ENCODE data around the gene CDK14.

CDK14 gene

DNA sequence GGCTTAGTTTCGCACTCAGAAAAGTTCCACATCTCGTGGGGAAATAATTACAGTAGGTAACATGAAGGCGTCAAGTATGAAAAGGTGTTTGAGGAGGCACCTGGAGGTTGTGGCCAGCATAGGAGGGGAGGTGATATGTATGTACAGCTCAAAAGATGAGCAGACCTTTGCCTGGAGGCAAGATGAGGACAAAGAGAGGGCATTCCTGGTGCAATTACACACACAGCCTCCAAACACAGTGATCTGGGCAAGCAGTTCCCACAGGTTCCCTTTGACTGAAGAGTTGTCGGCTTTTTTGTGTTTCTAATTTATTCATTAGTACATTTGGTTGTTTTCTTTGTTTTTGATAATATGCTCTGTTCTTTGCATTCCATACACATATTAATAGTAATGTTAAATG, 46.9 kb downstream of the CDK14 start:
- no peak for DNase-seq

DNA sequence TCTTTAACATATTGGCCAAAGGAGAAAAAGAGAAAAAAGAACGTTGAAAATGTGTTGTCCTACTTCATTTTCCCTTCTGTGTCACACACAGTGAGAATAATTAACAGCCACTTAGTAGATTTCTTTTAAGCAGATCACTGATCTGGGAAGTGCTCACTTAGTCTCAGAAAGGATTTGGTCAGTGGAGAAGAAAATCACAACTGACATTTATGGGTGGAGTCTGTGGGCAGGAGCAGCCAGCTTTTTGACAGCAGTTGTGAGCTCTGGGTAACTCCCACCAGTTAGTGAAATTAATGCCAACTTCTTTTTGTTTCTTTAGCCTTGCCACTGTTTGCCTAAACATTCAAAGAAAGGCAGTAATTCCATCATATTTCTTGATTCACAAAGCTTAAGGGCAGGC, 49.7 kb downstream of the CDK14 start:
- DNase-seq = no peak

- DNase-seq = no peak
These were observed 52.0 kb downstream of the CDK14 start for GRCh38 chr7:90648107-90648506.

- DNase-seq = no peak
These were observed 52.7 kb downstream of the CDK14 start for GRCh38 chr7:90648834-90649233.

DNA sequence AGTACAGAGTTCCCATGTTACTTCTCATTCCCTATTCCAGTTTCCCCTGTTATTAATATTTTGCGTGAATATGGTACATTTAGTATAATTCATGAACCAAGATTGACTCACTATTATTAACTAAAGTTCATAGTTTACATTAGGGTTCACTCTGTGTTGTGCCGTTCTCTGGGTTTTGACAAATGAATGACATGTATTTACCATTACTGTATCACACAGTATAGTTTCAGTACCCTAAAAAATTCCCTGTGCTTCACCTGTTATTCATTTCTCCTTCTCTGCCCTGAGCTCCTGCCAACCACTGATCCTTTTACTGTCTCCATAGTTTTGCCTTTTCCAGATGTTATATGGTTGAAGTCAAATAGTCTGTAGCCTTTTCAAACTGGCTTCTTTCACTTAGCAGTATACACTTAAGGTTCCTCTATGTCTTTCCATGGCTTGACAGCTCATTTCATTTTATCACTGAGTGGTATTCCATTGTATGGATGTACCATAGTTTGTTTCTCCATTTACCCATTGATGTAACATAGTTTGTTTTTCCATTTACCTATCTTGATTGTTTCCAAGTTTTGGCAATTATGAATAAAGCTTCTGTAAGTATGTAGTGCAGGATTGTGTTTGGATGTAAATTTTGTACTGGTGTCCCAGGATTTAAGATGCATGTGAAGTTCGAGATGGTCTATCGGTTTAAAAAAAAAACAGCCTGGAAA, 58.8 kb downstream of the CDK14 start:
- no peak for DNase-seq

GRCh38 chr7:90655566-90655965, 59.4 kb downstream of the CDK14 start:
- DNase-seq = no peak

GRCh38 chr7:90657481-90657880, 61.4 kb downstream of the CDK14 start:
- no peak for DNase-seq

DNA sequence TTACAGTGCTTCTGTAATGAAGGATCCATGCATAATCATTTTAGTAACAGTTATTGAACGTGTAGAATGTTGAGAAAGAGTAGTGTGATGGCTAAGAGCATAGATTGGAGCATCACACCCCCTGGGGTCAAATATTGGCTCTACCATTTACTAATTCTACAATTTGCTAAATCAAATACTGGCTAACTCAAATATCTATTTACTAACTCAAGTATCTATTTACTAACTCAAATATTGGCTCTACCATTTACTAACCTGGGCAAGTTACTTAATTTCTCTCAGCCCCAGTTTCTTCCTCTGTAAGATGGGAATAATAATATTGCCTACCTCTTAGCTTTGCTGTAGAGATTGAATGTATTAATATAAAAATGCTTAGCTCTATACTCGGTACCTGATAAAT, 64.0 kb downstream of the CDK14 start:
- DNase-seq = no peak

- no peak for DNase-seq
These were observed 64.7 kb downstream of the CDK14 start for GRCh38 chr7:90660819-90661218.

GRCh38 chr7:90661290-90662151, 65.4 kb downstream of the CDK14 start:
- no peak for DNase-seq

DNA sequence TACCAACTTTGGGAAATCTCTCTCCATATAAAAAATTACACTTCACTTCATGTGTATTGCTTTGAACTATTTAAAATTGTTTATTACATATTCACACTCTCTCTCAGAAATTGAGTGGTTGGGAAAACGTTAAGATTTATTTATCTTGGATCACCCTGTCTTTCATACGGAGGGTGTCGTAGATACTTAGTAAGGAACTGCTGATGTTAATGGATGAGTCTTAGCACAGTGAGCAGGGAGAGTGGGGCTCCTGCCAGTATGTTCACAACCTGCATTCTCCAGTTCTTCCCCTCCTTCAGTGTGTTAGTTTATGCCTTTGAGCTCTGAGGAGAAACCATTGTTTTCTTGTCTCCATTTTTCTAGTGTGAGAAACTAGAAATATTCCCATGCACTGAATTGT, 67.1 kb downstream of the CDK14 start:
- DNase-seq = no peak

GRCh38 chr7:90666186-90666585, 70.1 kb downstream of the CDK14 start:
- DNase-seq = no peak

DNA sequence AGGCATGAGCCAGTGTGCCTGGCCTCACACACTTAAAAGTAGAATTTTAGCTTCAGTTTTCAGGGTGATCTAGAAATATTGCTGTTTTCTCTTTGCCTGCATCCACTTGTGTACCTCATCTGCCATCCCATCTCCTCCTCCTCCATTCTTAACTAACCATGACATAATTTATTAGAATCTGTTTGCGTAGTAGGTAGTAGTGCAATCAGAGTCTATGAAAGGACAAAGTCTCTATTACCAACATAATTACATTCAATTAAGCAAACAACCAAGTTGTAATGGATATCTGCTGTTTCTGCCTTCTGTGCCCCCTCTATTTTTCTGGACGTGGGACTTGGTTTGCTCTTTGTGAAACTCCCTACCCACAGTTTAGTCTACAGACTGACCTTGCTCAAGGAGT, 72.9 kb downstream of the CDK14 start:
- no peak for DNase-seq

DNA sequence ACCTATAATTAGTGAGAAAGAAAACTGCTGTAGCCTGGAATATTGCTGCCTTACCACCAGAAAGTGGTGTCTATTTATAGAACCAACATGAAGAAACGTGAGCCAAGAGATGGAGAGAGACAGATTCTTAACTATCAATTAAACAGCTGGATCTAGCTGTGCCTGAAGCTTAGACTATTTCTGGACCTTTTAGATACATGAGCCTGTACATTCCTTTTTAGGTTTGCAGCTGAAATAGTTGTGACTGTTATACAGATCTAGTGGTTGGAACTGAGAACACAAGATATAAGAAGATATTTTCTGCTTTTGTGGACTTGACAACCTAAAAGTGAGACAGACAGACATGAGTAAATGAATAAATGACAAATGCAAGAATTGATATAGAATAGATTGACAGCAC, 73.4 kb downstream of the CDK14 start:
- DNase-seq = no peak

DNA sequence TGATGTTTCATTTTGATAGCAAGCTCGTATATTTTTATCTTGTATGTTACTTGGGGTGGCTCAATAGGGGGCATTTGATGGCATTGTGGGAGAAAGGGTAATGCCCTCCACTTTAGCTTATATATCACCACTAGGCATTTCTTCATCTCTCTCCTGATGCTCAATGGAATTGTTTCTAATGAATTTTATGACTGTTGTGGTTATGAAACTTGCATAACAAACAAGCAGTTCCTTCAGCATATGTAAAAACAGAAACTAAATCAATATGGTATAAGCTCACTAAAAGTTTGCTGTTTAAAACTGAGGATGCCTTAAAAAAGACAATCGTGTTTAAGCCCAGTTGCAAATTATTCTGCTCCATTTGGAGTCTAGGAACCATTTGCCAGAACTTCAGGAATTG, 75.5 kb downstream of the CDK14 start:
- no peak for DNase-seq

GRCh38 chr7:90672210-90672609, 76.1 kb downstream of the CDK14 start:
- DNase-seq = no peak

- no peak for DNase-seq
These were observed 78.5 kb downstream of the CDK14 start for GRCh38 chr7:90674625-90675024.

- no peak for DNase-seq
These were observed 79.9 kb downstream of the CDK14 start for GRCh38 chr7:90675982-90676381.

DNA sequence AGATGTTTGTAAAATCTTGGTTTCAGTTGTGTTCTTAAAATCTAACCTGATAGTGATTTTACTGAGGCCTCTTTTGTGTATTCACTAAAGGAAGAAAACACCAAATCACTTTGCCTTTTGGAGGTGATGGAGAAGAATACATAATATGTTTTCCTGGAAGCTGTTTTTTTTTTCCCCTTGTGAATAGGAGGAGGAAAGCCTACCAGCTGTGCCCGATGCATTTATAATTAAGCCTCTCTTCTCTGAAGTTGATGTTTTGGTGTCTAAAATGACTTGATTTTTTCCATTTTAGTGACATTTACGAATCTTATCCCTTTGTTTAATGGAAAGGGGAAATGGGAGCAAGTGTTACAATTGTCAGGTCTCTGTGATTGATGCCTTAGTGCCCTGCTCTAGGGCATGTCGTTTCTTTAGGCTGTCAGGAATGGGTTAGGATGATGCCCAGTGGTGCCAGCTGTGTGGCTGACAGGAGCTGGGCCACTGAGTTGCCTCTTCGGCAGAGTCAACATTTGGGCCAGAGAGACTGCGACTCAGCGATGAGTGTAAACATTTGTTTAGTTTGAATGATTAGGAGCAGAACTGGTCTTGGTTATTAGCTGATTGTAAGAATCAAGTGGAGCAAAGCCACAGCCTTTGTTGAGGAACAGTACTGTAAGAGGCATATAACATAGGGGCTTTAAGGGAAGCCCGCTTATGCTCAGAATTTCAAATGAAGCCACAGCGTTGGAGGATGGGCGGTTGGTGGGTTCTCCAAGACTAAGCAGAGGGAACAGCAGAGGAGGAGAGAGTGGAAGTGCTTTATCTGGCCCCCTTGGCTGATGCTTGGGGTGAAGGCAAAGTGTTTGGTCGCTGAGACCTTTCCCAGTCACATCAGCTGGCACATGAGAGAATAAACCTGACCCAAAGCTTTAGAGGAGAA, 81.6 kb downstream of the CDK14 start:
- DNase-seq = no peak

DNA sequence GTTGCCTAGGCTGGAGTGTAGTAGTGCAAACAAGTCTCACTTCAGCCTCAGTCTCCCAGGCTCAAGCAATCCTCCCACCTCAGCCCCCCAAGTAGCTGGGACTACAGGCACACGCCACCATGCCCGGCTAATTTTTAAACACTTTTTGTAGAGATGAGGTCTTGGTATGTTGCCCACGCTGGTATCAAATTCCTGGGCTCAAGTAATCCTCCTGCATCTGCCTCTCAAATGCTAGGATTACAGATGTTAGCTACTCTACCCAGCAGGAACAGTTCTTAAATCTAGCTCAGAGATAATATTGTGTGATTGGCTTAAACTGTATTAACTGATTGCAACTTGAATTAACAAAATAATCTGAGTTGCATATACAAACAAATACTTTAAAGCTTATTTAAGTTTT, 82.9 kb downstream of the CDK14 start:
- DNase-seq = no peak

- no peak for DNase-seq
These were observed 84.4 kb downstream of the CDK14 start for GRCh38 chr7:90680484-90680883.

DNA sequence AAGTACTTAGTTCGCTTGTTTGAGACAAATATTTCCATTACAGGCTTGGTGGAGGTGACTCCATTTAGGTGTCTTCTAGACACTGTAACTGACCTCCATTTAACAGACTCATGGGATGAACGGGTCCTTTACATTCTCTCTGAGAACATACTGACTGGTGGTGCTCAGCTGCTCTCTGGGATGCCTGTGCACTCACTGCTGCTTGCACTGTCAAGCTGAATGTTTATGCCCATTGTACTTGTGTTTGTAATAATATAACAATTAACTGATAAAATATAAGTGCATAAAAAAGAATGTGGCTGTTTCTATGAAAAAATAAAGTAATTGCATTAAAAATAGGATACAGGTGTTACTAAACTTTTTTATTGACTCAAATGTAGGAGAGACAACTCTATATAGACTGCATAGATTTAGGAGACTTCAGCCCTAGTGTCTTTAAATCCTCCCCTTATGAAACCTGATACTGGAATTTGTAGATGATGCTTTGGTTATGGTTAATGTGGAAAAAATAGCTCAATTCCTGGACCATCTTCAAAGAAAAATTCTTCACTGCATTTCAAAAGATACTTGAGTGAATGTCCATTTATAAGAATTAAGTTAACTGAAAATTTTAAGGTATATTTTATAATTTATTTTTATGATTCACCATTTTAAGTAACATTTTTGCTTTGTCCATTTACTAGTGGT, 85.4 kb downstream of the CDK14 start:
- DNase-seq = no peak

DNA sequence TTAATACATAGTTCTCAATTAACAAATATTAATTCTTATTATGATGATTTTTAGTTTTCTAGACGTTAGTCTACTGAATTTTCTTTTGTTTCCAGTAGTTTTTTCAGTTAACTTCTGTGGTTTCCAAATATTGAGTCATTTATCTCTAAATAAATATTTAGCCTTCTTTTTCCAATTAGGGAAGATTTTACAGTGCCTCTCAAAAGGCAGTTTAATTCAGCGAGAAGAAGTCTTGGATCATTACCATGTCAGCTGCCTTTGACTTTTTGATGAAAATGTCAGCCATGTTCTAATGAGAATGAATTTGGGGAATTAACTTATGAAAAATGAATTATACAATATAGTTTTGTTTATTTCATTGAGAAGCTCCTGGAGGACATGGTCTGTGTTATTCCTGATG, 90.0 kb downstream of the CDK14 start:
- no peak for DNase-seq

Measured in CD4-positive, alpha-beta T cell treated with Interleukin-4 for 4 hours (primary cell).